Keratinocyte (primary cell): ENCODE measurements around the gene SH3PXD2B.

Experiments used
- EZH2 ChIP-seq: IDR thresholded peaks from one replicate; pipeline ENCODE4 v1.6.1; 2012; ENCODE audit warnings: inconsistent platforms, mild to moderate bottlenecking, low read length, moderate library complexity
- TF ChIP-seq, protein P1 (sequence below), 3 experiments: IDR thresholded peaks in 1 of 3; conservative IDR thresholded peaks in 1 of 3; optimal IDR thresholded peaks in 1 of 3; 2 replicates in 2 of 3; 3 replicates in 1 of 3; pipeline versions ENCODE3 to v1.5.1; 2011; ENCODE audit warnings: low read length in 3 of 3, mild to moderate bottlenecking in 3 of 3, moderate library complexity in 2 of 3, control low read depth in 1 of 3, inconsistent platforms in 1 of 3; ENCODE audit not compliant: insufficient read depth in 2 of 3; ENCODE audit errors: extremely low read depth in 1 of 3

DNA sequence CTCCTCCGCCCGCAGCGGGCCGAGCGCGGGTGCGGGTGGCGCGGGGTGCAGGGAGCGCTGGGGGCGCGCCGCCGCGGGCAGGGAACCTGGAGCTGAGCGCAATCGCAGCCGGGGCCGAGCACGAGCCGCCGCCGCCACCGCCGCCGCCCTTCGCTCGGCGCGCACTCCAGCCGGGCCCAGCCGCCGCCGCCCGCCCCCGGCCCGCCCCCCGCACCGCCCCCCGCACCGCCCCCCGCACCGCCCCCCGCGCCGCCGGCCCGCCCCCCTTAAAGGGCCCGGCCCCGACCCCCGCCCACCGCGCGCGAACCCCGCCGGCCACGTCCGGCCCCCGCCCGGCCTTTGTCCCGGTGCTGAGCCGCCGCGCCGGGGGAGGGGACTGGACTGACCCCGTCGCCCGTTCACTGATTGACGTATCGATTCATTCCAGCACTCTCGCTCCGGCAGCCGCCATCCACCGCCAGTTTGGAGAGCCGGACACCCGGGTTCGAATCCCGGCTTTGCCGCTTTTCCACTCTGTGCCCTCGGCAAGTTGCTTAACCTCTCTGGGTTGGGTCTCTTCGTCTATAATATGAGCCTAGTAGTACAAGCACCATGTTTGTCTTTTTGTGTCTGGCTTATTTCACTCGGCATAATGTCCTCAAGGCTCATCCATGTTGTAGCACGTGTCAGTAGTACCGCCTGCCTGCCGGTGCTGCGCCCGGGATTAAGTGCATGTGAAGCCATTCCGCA, at the start of gene SH3PXD2B:
- TF ChIP-seq, protein P1, sequence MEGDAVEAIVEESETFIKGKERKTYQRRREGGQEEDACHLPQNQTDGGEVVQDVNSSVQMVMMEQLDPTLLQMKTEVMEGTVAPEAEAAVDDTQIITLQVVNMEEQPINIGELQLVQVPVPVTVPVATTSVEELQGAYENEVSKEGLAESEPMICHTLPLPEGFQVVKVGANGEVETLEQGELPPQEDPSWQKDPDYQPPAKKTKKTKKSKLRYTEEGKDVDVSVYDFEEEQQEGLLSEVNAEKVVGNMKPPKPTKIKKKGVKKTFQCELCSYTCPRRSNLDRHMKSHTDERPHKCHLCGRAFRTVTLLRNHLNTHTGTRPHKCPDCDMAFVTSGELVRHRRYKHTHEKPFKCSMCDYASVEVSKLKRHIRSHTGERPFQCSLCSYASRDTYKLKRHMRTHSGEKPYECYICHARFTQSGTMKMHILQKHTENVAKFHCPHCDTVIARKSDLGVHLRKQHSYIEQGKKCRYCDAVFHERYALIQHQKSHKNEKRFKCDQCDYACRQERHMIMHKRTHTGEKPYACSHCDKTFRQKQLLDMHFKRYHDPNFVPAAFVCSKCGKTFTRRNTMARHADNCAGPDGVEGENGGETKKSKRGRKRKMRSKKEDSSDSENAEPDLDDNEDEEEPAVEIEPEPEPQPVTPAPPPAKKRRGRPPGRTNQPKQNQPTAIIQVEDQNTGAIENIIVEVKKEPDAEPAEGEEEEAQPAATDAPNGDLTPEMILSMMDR (optimal IDR thresholded peaks at IDR 0.05 in 1 of 3, IDR thresholded peaks at IDR 0.05 in 1 of 3, conservative IDR thresholded peaks at IDR 0.05 in 1 of 3; ENCODE audit: extremely low read depth in 1 of 3, insufficient read depth in 2 of 3, low read length in 3 of 3) = no peak
- TF ChIP-seq EZH2 = no peak
